Measurements from ENCODE around the gene CCDC195. TPM values are rescaled to one million over a fixed set of nuclear protein-coding genes. Genes with fewer than 3 reads are reported as not detected.

CCDC195 gene
- total and polyA plus RNA-seq, 4 experiments from 2014 or later, result not detected

DNA sequence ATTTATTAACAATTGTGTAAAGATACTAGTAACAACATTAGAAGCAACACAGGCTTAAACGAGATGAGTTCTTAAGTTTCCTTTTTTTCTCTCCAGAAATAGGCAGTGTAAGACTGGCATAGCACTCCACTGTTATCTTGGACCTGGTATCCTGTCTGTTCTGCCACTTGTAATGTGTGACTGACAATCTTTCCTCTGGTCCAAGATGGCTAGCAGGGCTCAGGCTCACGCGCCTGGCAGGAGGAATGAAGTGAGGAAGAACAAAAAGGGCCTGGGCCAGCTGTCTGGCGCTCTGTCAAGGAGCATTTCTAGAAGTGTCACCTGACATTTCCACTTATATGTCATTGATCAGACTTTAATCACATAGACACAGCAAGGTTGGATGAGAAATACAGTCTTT, 31.6 kb upstream of the CCDC195 start:
- Histone ChIP-seq H3K9me3 (ENCODE audit: control insufficient read depth in 1 of 2, low read length in 2 of 2) (no peaks in the 10 kb centered on the region), H3K36me3 (ENCODE audit: insufficient read depth, low read length) (no peaks in the 10 kb centered on the region), H3K27me3 (ENCODE audit: insufficient read depth, low read length) (no peaks in the 10 kb centered on the region), H3K4me1 (ENCODE audit: insufficient read depth, low read length) (no peaks in the 10 kb centered on the region), H3K27ac (ENCODE audit: low read depth, low read length) (no peak overlapping the region), H3K4me3 (ENCODE audit: low read length in 2 of 2) (no peak overlapping the region)
- Mint-ChIP-seq H3K4me1 (no peaks in the 10 kb centered on the region), H3K27me3 (peaks cover 2 to 13% of the 10 kb centered on the region in 2 donors), H3K27ac (no peak overlapping the region), H3K4me3 (no peak overlapping the region), H3K9me3 (no peaks in the 10 kb centered on the region), H3K36me3 (no peaks in the 10 kb centered on the region)
- ChIA-PET CTCF (ENCODE audit: partially characterized antibody) (no interaction called here), POLR2A (ENCODE audit: partially characterized antibody) (no interaction called here)
- intact Hi-C loops (cut with micrococcal nuclease), result no loop called here
- no peak for DNase-seq

GRCh38 chr2:224736227-224736626, 20.1 kb upstream of the CCDC195 start:
- Histone ChIP-seq H3K36me3 (ENCODE audit: insufficient read depth, low read length) (no peaks in the 10 kb centered on the region), H3K27ac (ENCODE audit: low read depth, low read length) (no peak overlapping the region), H3K4me1 (ENCODE audit: insufficient read depth, low read length) (no peaks in the 10 kb centered on the region), H3K9me3 (ENCODE audit: control insufficient read depth in 1 of 2, low read length in 2 of 2) (peaks cover 0 to 4% of the 10 kb centered on the region in 2 donors), H3K4me3 (ENCODE audit: low read length in 2 of 2) (no peak overlapping the region), H3K27me3 (ENCODE audit: insufficient read depth, low read length) (no peaks in the 10 kb centered on the region)
- Mint-ChIP-seq H3K9me3 (peaks cover 0 to 35% (median 24%) of the 10 kb centered on the region in 8 donors), H3K4me1 (no peaks in the 10 kb centered on the region), H3K27me3 (peaks cover 3 to 5% of the 10 kb centered on the region in 2 donors), H3K36me3 (peaks cover 6 to 12% of the 10 kb centered on the region in 2 donors), H3K4me3 (no peak overlapping the region), H3K27ac (no peak overlapping the region)
- intact Hi-C loops (cut with micrococcal nuclease), result no loop called here
- ChIA-PET POLR2A (ENCODE audit: partially characterized antibody) (no interaction called here), CTCF (ENCODE audit: partially characterized antibody) (no interaction called here)
- DNase-seq, result no peak

GRCh38 chr2:224734949-224735348, 18.8 kb upstream of the CCDC195 start:
- POLR2A ChIA-PET (ENCODE audit: partially characterized antibody), result no interaction called here

GRCh38 chr2:224731665-224732064, 15.5 kb upstream of the CCDC195 start:
- no peak overlapping the region for H3K4me3 Mint-ChIP-seq
- Histone ChIP-seq H3K36me3 (ENCODE audit: insufficient read depth, low read length) (no peaks in the 10 kb centered on the region), H3K4me1 (ENCODE audit: insufficient read depth, low read length) (no peaks in the 10 kb centered on the region), H3K4me3 (ENCODE audit: low read length in 2 of 2) (no peak overlapping the region), H3K27ac (ENCODE audit: low read depth, low read length) (no peak overlapping the region), H3K9me3 (ENCODE audit: control insufficient read depth in 1 of 2, low read length in 2 of 2) (peaks cover 0 to 7% of the 10 kb centered on the region in 2 donors), H3K27me3 (ENCODE audit: insufficient read depth, low read length) (no peaks in the 10 kb centered on the region)
- CTCF ChIA-PET (ENCODE audit: partially characterized antibody), result no interaction called here
- no peak overlapping the region for H3K27ac Mint-ChIP-seq
- intact Hi-C loops (cut with micrococcal nuclease), result no loop called here
- H3K27me3 Mint-ChIP-seq, result peaks cover 7 to 13% of the 10 kb centered on the region in 2 donors
- H3K9me3 Mint-ChIP-seq, result peaks cover 3 to 40% (median 33%) of the 10 kb centered on the region in 8 donors
- DNase-seq, result no peak
- no peaks in the 10 kb centered on the region for H3K4me1 Mint-ChIP-seq
- H3K36me3 Mint-ChIP-seq, result peaks cover 7 to 9% of the 10 kb centered on the region in 2 donors
- POLR2A ChIA-PET (ENCODE audit: partially characterized antibody), result no interaction called here

More at GRCh38 chr2:224734949-224735348, 18.8 kb upstream of the CCDC195 start:
- intact Hi-C loops (cut with micrococcal nuclease), result no loop called here
- Histone ChIP-seq H3K27me3 (ENCODE audit: insufficient read depth, low read length) (no peaks in the 10 kb centered on the region), H3K4me1 (ENCODE audit: insufficient read depth, low read length) (no peaks in the 10 kb centered on the region), H3K27ac (ENCODE audit: low read depth, low read length) (no peak overlapping the region), H3K9me3 (ENCODE audit: control insufficient read depth in 1 of 2, low read length in 2 of 2) (peaks cover 0 to 4% of the 10 kb centered on the region in 2 donors), H3K4me3 (ENCODE audit: low read length in 2 of 2) (no peak overlapping the region), H3K36me3 (ENCODE audit: insufficient read depth, low read length) (no peaks in the 10 kb centered on the region)
- no peak for DNase-seq
- H3K4me3 Mint-ChIP-seq, result no peak overlapping the region
- no peak overlapping the region for H3K27ac Mint-ChIP-seq
- peaks cover 3 to 5% of the 10 kb centered on the region in 2 donors for H3K27me3 Mint-ChIP-seq
- H3K36me3 Mint-ChIP-seq, result peaks cover 6 to 12% of the 10 kb centered on the region in 2 donors
- peaks cover 0 to 37% (median 24%) of the 10 kb centered on the region in 8 donors for H3K9me3 Mint-ChIP-seq
- no peaks in the 10 kb centered on the region for H3K4me1 Mint-ChIP-seq
- CTCF ChIA-PET (ENCODE audit: partially characterized antibody), result no interaction called here

DNA sequence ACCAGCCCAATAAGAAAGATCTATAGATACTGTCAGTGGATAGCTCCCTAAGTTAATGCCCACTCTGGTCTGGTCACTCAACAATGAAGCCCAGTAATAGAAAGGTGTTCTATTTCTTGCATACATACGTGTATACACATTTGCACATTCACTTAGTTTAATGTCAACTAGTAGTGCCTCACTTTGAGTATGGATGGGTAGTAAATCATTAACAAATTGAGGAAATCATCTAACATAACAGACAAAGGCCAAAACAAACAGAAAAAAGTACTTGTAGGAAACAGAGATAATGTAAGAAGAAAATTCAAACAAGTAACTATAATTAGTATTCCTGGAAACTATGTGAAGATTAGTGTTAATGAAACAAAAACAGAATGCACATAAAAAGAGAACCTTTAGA, 13.3 kb upstream of the CCDC195 start:
- Histone ChIP-seq H3K4me1 (ENCODE audit: insufficient read depth, low read length) (no peaks in the 10 kb centered on the region), H3K27me3 (ENCODE audit: insufficient read depth, low read length) (no peaks in the 10 kb centered on the region), H3K27ac (ENCODE audit: low read depth, low read length) (no peak overlapping the region), H3K4me3 (ENCODE audit: low read length in 2 of 2) (no peak overlapping the region), H3K36me3 (ENCODE audit: insufficient read depth, low read length) (no peaks in the 10 kb centered on the region), H3K9me3 (ENCODE audit: control insufficient read depth in 1 of 2, low read length in 2 of 2) (peaks cover 0 to 3% of the 10 kb centered on the region in 2 donors)
- POLR2A ChIA-PET (ENCODE audit: partially characterized antibody), result no interaction called here
- no peak for DNase-seq
- Mint-ChIP-seq H3K27ac (no peak overlapping the region), H3K36me3 (peaks cover 3 to 4% of the 10 kb centered on the region in 2 donors), H3K27me3 (peaks cover 10 to 14% of the 10 kb centered on the region in 2 donors), H3K4me1 (no peaks in the 10 kb centered on the region), H3K9me3 (peaks cover 3 to 29% (median 23%) of the 10 kb centered on the region in 8 donors), H3K4me3 (no peak overlapping the region)
- CTCF ChIA-PET (ENCODE audit: partially characterized antibody), result no interaction called here
- intact Hi-C loops (cut with micrococcal nuclease), result no loop called here

DNA sequence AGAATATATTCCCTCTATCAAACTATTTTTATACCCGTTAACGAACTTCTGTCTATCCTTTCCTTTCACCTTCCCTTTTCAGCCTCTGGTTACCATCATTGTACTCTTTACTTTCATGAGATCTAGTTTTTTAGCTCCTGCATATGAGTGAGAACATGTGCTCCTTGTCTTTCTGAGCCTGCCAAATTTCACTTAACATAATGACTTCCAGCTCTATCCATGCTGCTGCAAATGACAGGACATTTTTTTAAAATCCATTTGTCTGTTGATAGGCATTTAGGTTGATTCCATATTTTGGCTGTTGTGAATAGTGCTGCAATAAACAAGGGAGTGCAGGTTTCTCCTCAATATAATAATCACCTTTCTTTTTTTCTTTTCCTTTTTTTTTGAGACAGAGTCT, 8.2 kb upstream of the CCDC195 start:
- POLR2A ChIA-PET (ENCODE audit: partially characterized antibody), result no interaction called here
- no peaks in the 10 kb centered on the region for H3K4me1 ChIP-seq (ENCODE audit: insufficient read depth, low read length)
- peaks cover 3 to 27% (median 21%) of the 10 kb centered on the region in 8 donors for H3K9me3 Mint-ChIP-seq

GRCh38 chr2:224723586-224724217, 7.5 kb upstream of the CCDC195 start:
- Mint-ChIP-seq H3K4me1 (no peaks in the 10 kb centered on the region), H3K36me3 (peaks cover 0 to 4% of the 10 kb centered on the region in 2 donors), H3K9me3 (peaks cover 3 to 22% (median 16%) of the 10 kb centered on the region in 8 donors), H3K27me3 (peaks cover 9 to 10% of the 10 kb centered on the region in 2 donors), H3K4me3 (no peak overlapping the region), H3K27ac (no peak overlapping the region)
- no peak for DNase-seq
- Histone ChIP-seq H3K9me3 (ENCODE audit: control insufficient read depth in 1 of 2, low read length in 2 of 2) (peaks cover 0 to 2% of the 10 kb centered on the region in 2 donors), H3K4me3 (ENCODE audit: low read length in 2 of 2) (no peak overlapping the region), H3K27ac (ENCODE audit: low read depth, low read length) (no peak overlapping the region), H3K27me3 (ENCODE audit: insufficient read depth, low read length) (no peaks in the 10 kb centered on the region), H3K4me1 (ENCODE audit: insufficient read depth, low read length) (no peaks in the 10 kb centered on the region), H3K36me3 (ENCODE audit: insufficient read depth, low read length) (no peaks in the 10 kb centered on the region)
- ChIA-PET POLR2A (ENCODE audit: partially characterized antibody) (no interaction called here), CTCF (ENCODE audit: partially characterized antibody) (no interaction called here)
- intact Hi-C loops (cut with micrococcal nuclease), result no loop called here

More for the DNA sequence above, 8.2 kb upstream of the CCDC195 start:
- no peak overlapping the region for H3K4me3 Mint-ChIP-seq
- no peak overlapping the region for H3K27ac Mint-ChIP-seq
- H3K27me3 Mint-ChIP-seq, result peaks cover 9 to 11% of the 10 kb centered on the region in 2 donors
- CTCF ChIA-PET (ENCODE audit: partially characterized antibody), result no interaction called here
- H3K36me3 ChIP-seq (ENCODE audit: insufficient read depth, low read length), result no peaks in the 10 kb centered on the region
- H3K4me3 ChIP-seq (ENCODE audit: low read length in 2 of 2), result no peak overlapping the region
- intact Hi-C loops (cut with micrococcal nuclease), result no loop called here
- peaks cover 0 to 3% of the 10 kb centered on the region in 2 donors for H3K9me3 ChIP-seq (ENCODE audit: control insufficient read depth in 1 of 2, low read length in 2 of 2)
- no peak for DNase-seq
- peaks cover 2 to 4% of the 10 kb centered on the region in 2 donors for H3K36me3 Mint-ChIP-seq
- H3K27me3 ChIP-seq (ENCODE audit: insufficient read depth, low read length), result no peaks in the 10 kb centered on the region
- H3K4me1 Mint-ChIP-seq, result no peaks in the 10 kb centered on the region
- H3K27ac ChIP-seq (ENCODE audit: low read depth, low read length), result no peak overlapping the region

All from CD4-positive, alpha-beta memory T cell (primary cell).